ENCODE results near the gene SNUPN.
"Not testable (repeated sequence)": the region's sequence is repeated elsewhere in the genome, so short reads cannot be mapped to it uniquely, and the experiment has no call there.

SNUPN gene

GRCh38 chr15:75589071-75589470 lies 36.5 kb downstream of the SNUPN start:
- no peaks in the 10 kb centered on the region for H3K9me3 ChIP-seq (replicated peaks; ENCODE audit: insufficient read depth, low read length)
- H3K4me3 ChIP-seq (ENCODE audit: low read length), result no peak overlapping the region
- H3K36me3 ChIP-seq (replicated peaks; ENCODE audit: insufficient read depth, low read length), result no peaks in the 10 kb centered on the region
- no peaks in the 10 kb centered on the region for H3K9me2 ChIP-seq (replicated peaks; ENCODE audit: insufficient read depth, low read length)
- no peaks in the 10 kb centered on the region for H3F3A ChIP-seq (ENCODE audit: insufficient read depth, low read length)
- peaks cover 6% of the 10 kb centered on the region; the same call in 1 of the 2 replicates for H3K4me1 ChIP-seq (ENCODE audit: low read length)
- H3K27ac ChIP-seq (ENCODE audit: low read length), result no peak overlapping the region
- no peak for DNase-seq
- TF ChIP-seq CTCF (IDR thresholded peaks at IDR 0.05; ENCODE audit: low read length) (no peak), EZH2 (optimal IDR thresholded peaks at IDR 0.05; ENCODE audit: low read depth, low read length) (no peak), EZH2phosphoT487 (IDR thresholded peaks at IDR 0.05; ENCODE audit: low read length) (no peak)
- no peaks in the 10 kb centered on the region for H3K27me3 ChIP-seq (replicated peaks; ENCODE audit: insufficient read depth, low read length)
- H3K79me2 ChIP-seq (ENCODE audit: low read length), result no peaks in the 10 kb centered on the region
- H4K20me1 ChIP-seq (ENCODE audit: insufficient read depth, low read length), result no peaks in the 10 kb centered on the region
- no peak overlapping the region for H3K9ac ChIP-seq (ENCODE audit: low read length)
- no peak overlapping the region for H2AFZ ChIP-seq (ENCODE audit: low read length)
- H3K4me2 ChIP-seq (ENCODE audit: low read depth, low read length), result no peak overlapping the region

GRCh38 chr15:75586422-75586821 lies 39.1 kb downstream of the SNUPN start:
- not testable (repeated sequence) for H2AFZ ChIP-seq (ENCODE audit: low read length); H3K27ac ChIP-seq (ENCODE audit: low read length); H3K9me3 ChIP-seq (replicated peaks; ENCODE audit: insufficient read depth, low read length); DNase-seq; H3K9ac ChIP-seq (ENCODE audit: low read length); H3K4me1 ChIP-seq (ENCODE audit: low read length); H3K9me2 ChIP-seq (replicated peaks; ENCODE audit: insufficient read depth, low read length); H3K36me3 ChIP-seq (replicated peaks; ENCODE audit: insufficient read depth, low read length); H3K27me3 ChIP-seq (replicated peaks; ENCODE audit: insufficient read depth, low read length); H3K4me3 ChIP-seq (ENCODE audit: low read length); H3F3A ChIP-seq (ENCODE audit: insufficient read depth, low read length); H4K20me1 ChIP-seq (ENCODE audit: insufficient read depth, low read length); H3K79me2 ChIP-seq (ENCODE audit: low read length); H3K4me2 ChIP-seq (ENCODE audit: low read depth, low read length)

GRCh38 chr15:75584121-75584520 lies 41.4 kb downstream of the SNUPN start:
- Histone ChIP-seq H4K20me1 (ENCODE audit: insufficient read depth, low read length) (no peaks in the 10 kb centered on the region), H3K9me3 (replicated peaks; ENCODE audit: insufficient read depth, low read length) (no peaks in the 10 kb centered on the region), H3K79me2 (ENCODE audit: low read length) (no peaks in the 10 kb centered on the region), H3K27me3 (replicated peaks; ENCODE audit: insufficient read depth, low read length) (no peaks in the 10 kb centered on the region), H3K27ac (ENCODE audit: low read length) (no peak overlapping the region), H3K4me3 (ENCODE audit: low read length) (no peak overlapping the region), H3F3A (ENCODE audit: insufficient read depth, low read length) (no peaks in the 10 kb centered on the region), H3K4me1 (ENCODE audit: low read length) (0 out of 2 replicates have a peak, but pooled peaks cover 4% of the 10 kb centered on the region), H3K4me2 (ENCODE audit: low read depth, low read length) (no peak overlapping the region), H3K9ac (ENCODE audit: low read length) (no peak overlapping the region), H2AFZ (ENCODE audit: low read length) (no peak overlapping the region), H3K9me2 (replicated peaks; ENCODE audit: insufficient read depth, low read length) (no peaks in the 10 kb centered on the region), H3K36me3 (replicated peaks; ENCODE audit: insufficient read depth, low read length) (no peaks in the 10 kb centered on the region)
- DNase-seq, result no peak
- no peak for TF ChIP-seq CTCF (IDR thresholded peaks at IDR 0.05; ENCODE audit: low read length)
- no peak for TF ChIP-seq EZH2phosphoT487 (IDR thresholded peaks at IDR 0.05; ENCODE audit: low read length)
- no peak for TF ChIP-seq EZH2 (optimal IDR thresholded peaks at IDR 0.05; ENCODE audit: low read depth, low read length)

GRCh38 chr15:75583701-75584100 lies 41.8 kb downstream of the SNUPN start:
- Histone ChIP-seq H3K36me3 (replicated peaks; ENCODE audit: insufficient read depth, low read length) (no peaks in the 10 kb centered on the region), H3K9me3 (replicated peaks; ENCODE audit: insufficient read depth, low read length) (no peaks in the 10 kb centered on the region), H3F3A (ENCODE audit: insufficient read depth, low read length) (no peaks in the 10 kb centered on the region), H4K20me1 (ENCODE audit: insufficient read depth, low read length) (no peaks in the 10 kb centered on the region), H3K4me2 (ENCODE audit: low read depth, low read length) (no peak overlapping the region), H2AFZ (ENCODE audit: low read length) (no peak overlapping the region), H3K27me3 (replicated peaks; ENCODE audit: insufficient read depth, low read length) (no peaks in the 10 kb centered on the region), H3K9me2 (replicated peaks; ENCODE audit: insufficient read depth, low read length) (no peaks in the 10 kb centered on the region), H3K27ac (ENCODE audit: low read length) (no peak overlapping the region), H3K4me3 (ENCODE audit: low read length) (no peak overlapping the region), H3K79me2 (ENCODE audit: low read length) (no peaks in the 10 kb centered on the region), H3K4me1 (ENCODE audit: low read length) (0 out of 2 replicates have a peak, but pooled peaks cover 4% of the 10 kb centered on the region), H3K9ac (ENCODE audit: low read length) (no peak overlapping the region)
- TF ChIP-seq CTCF (IDR thresholded peaks at IDR 0.05; ENCODE audit: low read length), result no peak
- TF ChIP-seq EZH2 (optimal IDR thresholded peaks at IDR 0.05; ENCODE audit: low read depth, low read length), result no peak
- no peak for TF ChIP-seq EZH2phosphoT487 (IDR thresholded peaks at IDR 0.05; ENCODE audit: low read length)
- no peak for DNase-seq

GRCh38 chr15:75582943-75583342 lies 42.6 kb downstream of the SNUPN start:
- not testable (repeated sequence) for H3K27ac ChIP-seq (ENCODE audit: low read length); H3K9ac ChIP-seq (ENCODE audit: low read length); H3K4me3 ChIP-seq (ENCODE audit: low read length); H3F3A ChIP-seq (ENCODE audit: insufficient read depth, low read length); H3K9me3 ChIP-seq (replicated peaks; ENCODE audit: insufficient read depth, low read length); H3K79me2 ChIP-seq (ENCODE audit: low read length); DNase-seq; H3K4me1 ChIP-seq (ENCODE audit: low read length); H3K36me3 ChIP-seq (replicated peaks; ENCODE audit: insufficient read depth, low read length); H3K4me2 ChIP-seq (ENCODE audit: low read depth, low read length); H4K20me1 ChIP-seq (ENCODE audit: insufficient read depth, low read length); H3K27me3 ChIP-seq (replicated peaks; ENCODE audit: insufficient read depth, low read length); H3K9me2 ChIP-seq (replicated peaks; ENCODE audit: insufficient read depth, low read length); H2AFZ ChIP-seq (ENCODE audit: low read length)
